HL-60 (cell line): ENCODE measurements around the gene ABCA7.

ENCODE experiments used
- CTCF ChIP-seq: IDR thresholded peaks from one replicate; pipeline ENCODE4 v1.5.1; 2011; ENCODE audit warnings: low read length, control low read depth, inconsistent platforms; ENCODE audit not compliant: insufficient read depth
- POLR2AphosphoS5 ChIP-seq: IDR thresholded peaks from 2 replicates; pipeline ENCODE4 v1.6.1; 2012; ENCODE audit warnings: low read depth
- REST ChIP-seq: IDR thresholded peaks from 2 replicates; pipeline ENCODE4 v1.6.1; 2012; ENCODE audit warnings: low read depth; ENCODE audit not compliant: insufficient replicate concordance

- no peak for TF ChIP-seq CTCF
- peak; percentile 69 for TF ChIP-seq REST
- TF ChIP-seq POLR2AphosphoS5, result peak; percentile 42; the same call in 1 of the 2 replicates
These were observed 19.0 kb upstream of the ABCA7 start, which contains the start of gene TMEM259 for GRCh38 chr19:1020868-1021425.
